ENCODE data around the gene SDHB. TPM values are rescaled to one million over a fixed set of nuclear protein-coding genes. Genes with fewer than 3 reads are reported as not detected.

The SDHB gene
- total RNA-seq, 4 donors from 2014 or later: 238 to 405 (median 328) TPM

DNA sequence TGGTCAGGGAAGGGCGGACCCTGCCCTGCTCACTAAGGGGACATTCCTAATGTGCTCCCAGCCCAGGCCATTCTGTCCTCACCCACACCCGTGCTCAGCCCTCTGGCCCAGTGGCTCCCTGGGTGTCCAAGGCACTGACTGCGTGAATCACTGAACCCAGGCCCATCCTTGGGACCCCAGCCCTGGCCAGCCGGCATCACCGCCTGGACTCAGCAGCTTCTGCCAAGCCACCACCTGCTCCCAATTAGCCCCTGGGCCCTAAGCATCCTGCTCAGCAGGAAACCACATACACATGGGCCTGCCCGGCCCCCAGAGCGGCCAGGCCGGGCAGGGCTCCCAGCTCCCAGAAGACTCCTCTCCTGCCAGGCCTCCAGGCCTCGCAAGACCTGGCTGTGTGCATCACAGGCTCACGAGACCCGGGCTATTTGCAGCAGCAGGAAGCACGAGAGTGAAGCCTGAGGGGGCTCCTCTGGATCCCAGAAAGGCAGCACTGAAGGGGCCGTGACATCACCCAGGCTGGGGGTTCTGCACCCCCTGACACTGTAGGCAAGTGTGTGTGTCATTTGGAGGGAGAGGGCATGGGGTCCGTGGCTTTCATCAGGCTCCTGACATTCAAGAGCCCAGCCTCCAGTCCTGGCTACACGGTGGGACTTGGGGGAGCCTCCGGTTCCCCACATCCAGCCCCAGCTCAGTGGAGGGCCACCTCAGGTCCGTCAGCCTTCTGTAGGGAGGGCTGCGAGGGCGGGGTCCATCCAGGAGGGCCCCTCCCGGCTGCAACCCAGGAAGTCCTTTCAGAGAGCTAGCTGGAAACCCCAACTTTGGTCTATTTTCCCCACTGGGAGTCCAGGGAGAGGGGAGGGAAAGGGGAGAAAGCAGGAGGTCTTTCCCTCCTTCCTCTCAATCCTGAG, 75.0 kb downstream of the SDHB start:
- no peaks in the 10 kb centered on the region for H3K36me3 ChIP-seq
- ATAC-seq (peak in 1 of 2 donors; percentile 37), DNase-seq (no peak)
- TF ChIP-seq POLR2A (IDR thresholded peaks at IDR 0.05): no peak
- TF ChIP-seq, protein P1, sequence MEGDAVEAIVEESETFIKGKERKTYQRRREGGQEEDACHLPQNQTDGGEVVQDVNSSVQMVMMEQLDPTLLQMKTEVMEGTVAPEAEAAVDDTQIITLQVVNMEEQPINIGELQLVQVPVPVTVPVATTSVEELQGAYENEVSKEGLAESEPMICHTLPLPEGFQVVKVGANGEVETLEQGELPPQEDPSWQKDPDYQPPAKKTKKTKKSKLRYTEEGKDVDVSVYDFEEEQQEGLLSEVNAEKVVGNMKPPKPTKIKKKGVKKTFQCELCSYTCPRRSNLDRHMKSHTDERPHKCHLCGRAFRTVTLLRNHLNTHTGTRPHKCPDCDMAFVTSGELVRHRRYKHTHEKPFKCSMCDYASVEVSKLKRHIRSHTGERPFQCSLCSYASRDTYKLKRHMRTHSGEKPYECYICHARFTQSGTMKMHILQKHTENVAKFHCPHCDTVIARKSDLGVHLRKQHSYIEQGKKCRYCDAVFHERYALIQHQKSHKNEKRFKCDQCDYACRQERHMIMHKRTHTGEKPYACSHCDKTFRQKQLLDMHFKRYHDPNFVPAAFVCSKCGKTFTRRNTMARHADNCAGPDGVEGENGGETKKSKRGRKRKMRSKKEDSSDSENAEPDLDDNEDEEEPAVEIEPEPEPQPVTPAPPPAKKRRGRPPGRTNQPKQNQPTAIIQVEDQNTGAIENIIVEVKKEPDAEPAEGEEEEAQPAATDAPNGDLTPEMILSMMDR (IDR thresholded peaks at IDR 0.05 in 4 of 5, conservative IDR thresholded peaks at IDR 0.05 in 1 of 5): no peak
- peaks cover 4 to 14% (median 13%) of the 10 kb centered on the region in 3 donors for H3K27me3 ChIP-seq
- intact Hi-C loops (cut with DNase I; ENCODE audit: low total_unique reads) (no loop called here), in situ Hi-C loops (cut with MboI; ENCODE audit: low sequenced_read_pairs in 4 of 4) (no loop called here)
- H3K4me3 ChIP-seq: peak overlapping the region in 1 of 4 donors; percentile 30
- no peaks in the 10 kb centered on the region for H3K9me3 ChIP-seq
- H3K27ac ChIP-seq: peak overlapping the region in 2 of 4 donors; percentile 43 to 50
- no peaks in the 10 kb centered on the region for H3K4me1 ChIP-seq

DNA sequence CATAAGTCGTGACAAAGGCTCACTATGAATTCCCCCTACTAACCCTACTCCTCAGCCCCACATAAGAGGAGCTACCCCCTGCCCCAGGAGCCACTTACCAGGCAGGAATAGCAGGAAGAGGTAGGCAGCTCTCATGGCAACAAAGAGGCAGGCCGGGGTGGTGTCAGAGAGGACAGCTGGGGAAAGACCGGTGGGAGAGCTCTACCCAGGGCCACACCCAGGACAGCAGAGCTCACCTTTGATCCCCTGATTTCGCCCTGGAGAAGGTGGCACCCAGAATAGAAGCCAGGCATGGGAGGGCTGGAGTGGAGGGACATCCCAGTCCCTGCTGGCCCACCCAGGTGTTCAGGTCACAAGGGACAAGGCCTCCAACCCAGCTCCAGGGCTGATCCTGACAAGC, 75.7 kb downstream of the SDHB start:
- DNase-seq (no peak), ATAC-seq (no peak)
- no peaks in the 10 kb centered on the region for H3K36me3 ChIP-seq
- H3K27me3 ChIP-seq: peaks cover 4 to 14% (median 13%) of the 10 kb centered on the region in 3 donors
- no peaks in the 10 kb centered on the region for H3K9me3 ChIP-seq
- no peak overlapping the region for H3K27ac ChIP-seq
- in situ Hi-C loops (cut with MboI; ENCODE audit: low sequenced_read_pairs in 4 of 4): no loop called here
- no peak for TF ChIP-seq POLR2A (IDR thresholded peaks at IDR 0.05)
- no peaks in the 10 kb centered on the region for H3K4me1 ChIP-seq
- H3K4me3 ChIP-seq: no peak overlapping the region
- intact Hi-C loops (cut with DNase I; ENCODE audit: low total_unique reads): no loop called here

DNA sequence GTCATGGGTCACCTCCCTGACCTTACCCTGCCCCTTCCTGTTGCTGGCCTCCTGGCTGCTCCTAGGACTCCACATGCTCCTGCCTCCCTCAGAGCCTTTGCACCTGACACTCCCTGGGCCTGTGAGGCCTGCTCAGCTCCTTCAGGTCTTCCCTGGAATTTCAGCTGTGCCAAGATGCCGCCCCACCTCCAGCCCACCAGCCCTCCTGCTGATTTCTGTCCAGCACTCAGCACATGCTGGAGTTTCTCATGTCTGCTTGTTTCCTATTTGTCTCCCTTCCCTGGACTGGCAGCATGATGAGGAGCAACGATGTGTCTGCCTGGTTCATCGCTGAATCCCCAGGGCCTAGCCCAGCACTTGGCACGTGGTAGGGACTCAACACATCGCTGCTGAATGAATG, 76.5 kb downstream of the SDHB start:
- in situ Hi-C loops (cut with MboI; ENCODE audit: low sequenced_read_pairs in 4 of 4): no loop called here
- Histone ChIP-seq H3K27me3 (peaks cover 4 to 14% (median 13%) of the 10 kb centered on the region in 3 donors), H3K4me3 (no peak overlapping the region), H3K27ac (no peak overlapping the region), H3K9me3 (no peaks in the 10 kb centered on the region), H3K36me3 (no peaks in the 10 kb centered on the region), H3K4me1 (no peaks in the 10 kb centered on the region)
- ATAC-seq (no peak), DNase-seq (no peak)
- TF ChIP-seq, protein P1 (IDR thresholded peaks at IDR 0.05 in 4 of 5, conservative IDR thresholded peaks at IDR 0.05 in 1 of 5): no peak
- no peak for TF ChIP-seq POLR2A (IDR thresholded peaks at IDR 0.05)
- intact Hi-C loops (cut with DNase I; ENCODE audit: low total_unique reads): no loop called here

DNA sequence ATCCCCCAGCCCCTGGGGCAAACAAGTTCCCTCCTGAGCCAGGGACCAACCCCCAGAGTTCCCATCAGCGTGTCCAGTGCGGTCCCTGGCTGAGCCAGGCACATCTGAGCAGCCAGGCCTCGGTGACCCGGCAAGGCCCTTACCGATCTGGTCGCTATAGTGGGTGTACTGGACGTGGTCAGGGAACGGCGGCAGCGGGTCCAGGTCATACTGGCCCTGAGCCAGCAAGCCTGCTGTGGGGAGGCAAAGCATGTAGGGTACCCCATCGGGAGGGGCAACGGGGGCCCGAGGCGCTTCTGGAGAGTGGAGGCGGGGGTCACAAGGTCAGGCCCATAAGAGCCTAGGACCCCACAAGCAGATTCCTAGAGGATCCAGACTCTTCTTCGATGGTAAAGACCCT, 76.9 kb downstream of the SDHB start:
- H3K4me3 ChIP-seq: no peak overlapping the region
- DNase-seq (no peak), ATAC-seq (no peak)
- H3K4me1 ChIP-seq: no peaks in the 10 kb centered on the region
- H3K27ac ChIP-seq: no peak overlapping the region
- peaks cover 4 to 14% (median 13%) of the 10 kb centered on the region in 3 donors for H3K27me3 ChIP-seq
- no peaks in the 10 kb centered on the region for H3K9me3 ChIP-seq
- TF ChIP-seq, protein P1 (IDR thresholded peaks at IDR 0.05 in 4 of 5, conservative IDR thresholded peaks at IDR 0.05 in 1 of 5): no peak
- no peak for TF ChIP-seq POLR2A (IDR thresholded peaks at IDR 0.05)
- intact Hi-C loops (cut with DNase I; ENCODE audit: low total_unique reads): no loop called here
- no peaks in the 10 kb centered on the region for H3K36me3 ChIP-seq
- in situ Hi-C loops (cut with MboI; ENCODE audit: low sequenced_read_pairs in 4 of 4): no loop called here

DNA sequence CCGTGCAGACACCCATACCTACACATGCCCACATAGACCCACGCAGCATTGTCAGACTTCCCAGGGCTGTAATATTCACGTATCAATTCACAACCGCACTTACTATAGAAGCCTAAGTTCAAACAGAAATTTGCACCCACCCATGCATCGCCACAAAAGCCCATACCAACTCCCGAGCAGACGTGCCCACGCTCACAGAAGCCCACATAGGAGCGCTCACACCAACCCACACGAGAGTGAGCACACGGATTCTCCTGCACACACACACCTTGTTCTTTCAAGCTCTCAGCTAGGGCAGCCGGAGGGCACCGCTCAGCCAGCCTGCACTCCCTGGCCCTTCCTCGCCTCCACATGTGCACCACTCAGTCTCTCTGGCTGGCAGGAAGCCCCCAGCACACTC, 78.0 kb downstream of the SDHB start:
- in situ Hi-C loops (cut with MboI; ENCODE audit: low sequenced_read_pairs in 4 of 4) (no loop called here), intact Hi-C loops (cut with DNase I; ENCODE audit: low total_unique reads) (no loop called here)
- no peak for TF ChIP-seq POLR2A (IDR thresholded peaks at IDR 0.05)
- TF ChIP-seq, protein P1 (IDR thresholded peaks at IDR 0.05 in 4 of 5, conservative IDR thresholded peaks at IDR 0.05 in 1 of 5): no peak
- H3K36me3 ChIP-seq: no peaks in the 10 kb centered on the region
- no peaks in the 10 kb centered on the region for H3K9me3 ChIP-seq
- no peak overlapping the region for H3K4me3 ChIP-seq
- H3K27ac ChIP-seq: no peak overlapping the region
- no peaks in the 10 kb centered on the region for H3K4me1 ChIP-seq
- DNase-seq (no peak), ATAC-seq (no peak)
- peaks cover 0 to 7% (median 6%) of the 10 kb centered on the region in 3 donors for H3K27me3 ChIP-seq

Data from gastrocnemius medialis (tissue), 4 donors.